D341Med (cell line): ENCODE data around the gene TANK.
"Not testable (repeated sequence)": the region's sequence is repeated elsewhere in the genome, so short reads cannot be mapped to it uniquely, and the experiment has no call there.

Experiments
- DNase-seq: peaks from one replicate; pipeline ENCODE4 v3.0.0; 2012; ENCODE audit warnings: low spot score

Gene TANK

GRCh38 chr2:161169335-161169734 lies 9.1 kb downstream of the TANK start:
- DNase-seq, result no peak

GRCh38 chr2:161170377-161170776 lies 10.1 kb downstream of the TANK start:
- no peak for DNase-seq

- no peak for DNase-seq
Measured at GRCh38 chr2:161170958-161171932, 11.0 kb downstream of the TANK start.

DNA sequence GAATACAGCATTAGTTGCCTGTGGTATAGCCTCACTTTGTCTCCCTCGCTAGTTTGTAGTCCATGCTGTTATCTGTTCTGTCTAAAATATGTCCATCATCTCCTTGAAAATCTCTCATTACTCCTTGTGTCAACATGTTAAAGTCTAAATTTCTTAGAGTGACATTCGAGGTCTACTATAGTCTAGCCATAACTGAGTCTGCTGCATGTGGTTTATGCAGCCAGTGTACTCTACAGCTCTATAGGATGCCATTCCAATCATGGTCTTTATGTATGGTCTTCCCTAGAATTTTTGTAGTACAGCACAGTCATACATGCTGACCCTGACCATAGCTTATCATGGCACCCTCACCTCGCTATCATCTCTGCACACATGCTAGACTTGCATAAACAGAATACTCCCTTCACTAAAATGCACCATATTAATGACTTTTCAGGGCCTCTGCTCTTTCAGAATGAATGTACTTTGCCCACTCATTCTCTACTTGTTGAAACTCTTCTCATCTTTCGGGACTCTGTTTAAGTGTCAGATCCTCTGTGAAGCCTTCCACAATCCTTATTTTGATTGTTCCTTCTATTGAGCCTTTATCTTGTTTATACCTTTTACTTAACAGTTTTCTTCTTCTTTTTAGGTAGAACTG lies 12.8 kb downstream of the TANK start:
- no peak for DNase-seq

DNA sequence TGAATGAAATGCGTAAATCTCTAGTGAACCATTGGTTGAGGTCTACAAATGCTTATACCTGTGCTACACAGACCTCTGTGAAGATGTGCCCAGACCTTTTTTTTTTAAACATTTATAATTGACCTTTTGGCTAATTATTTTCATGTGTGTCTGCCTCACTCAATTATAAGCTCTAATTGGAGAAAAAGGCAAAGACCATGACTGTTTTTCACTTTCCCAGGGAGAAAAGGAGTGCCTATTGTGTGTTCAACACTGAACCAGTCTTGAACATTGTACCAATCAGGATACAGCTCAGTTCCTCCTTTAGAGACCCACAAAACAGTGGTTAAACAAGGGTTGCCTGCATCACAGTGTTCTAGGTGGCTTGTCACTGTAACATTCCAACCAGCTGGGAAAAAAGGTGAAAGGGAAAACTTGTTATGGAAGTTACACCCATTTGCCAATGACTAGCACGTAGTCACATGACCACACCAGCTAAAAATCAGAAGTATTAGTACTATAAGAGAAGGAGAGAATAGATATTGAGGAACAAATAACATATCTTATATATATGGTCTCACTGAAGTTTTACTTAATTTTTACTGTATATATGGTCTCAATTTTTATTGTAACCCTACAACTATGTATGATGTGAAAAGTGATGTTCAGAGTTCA lies 13.4 kb downstream of the TANK start:
- DNase-seq, result no peak

DNA sequence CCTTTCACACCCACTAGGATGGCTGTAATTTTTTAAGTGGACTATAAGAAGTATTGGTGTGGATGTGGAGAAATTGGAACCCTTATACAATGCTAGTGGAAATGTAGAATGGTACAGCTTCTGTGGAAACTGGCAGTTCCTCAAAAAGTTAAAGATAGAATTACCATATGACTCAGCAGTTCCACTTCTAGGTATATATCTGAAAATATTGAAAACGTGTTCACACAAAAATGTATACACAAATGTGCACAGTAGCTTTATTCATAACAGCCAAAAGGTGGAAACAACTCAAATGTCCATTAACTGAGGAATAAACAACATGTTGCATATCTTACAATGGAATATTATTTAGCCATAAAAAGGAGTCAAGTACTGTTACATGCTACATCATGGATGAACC lies 17.7 kb downstream of the TANK start:
- no peak for DNase-seq

DNA sequence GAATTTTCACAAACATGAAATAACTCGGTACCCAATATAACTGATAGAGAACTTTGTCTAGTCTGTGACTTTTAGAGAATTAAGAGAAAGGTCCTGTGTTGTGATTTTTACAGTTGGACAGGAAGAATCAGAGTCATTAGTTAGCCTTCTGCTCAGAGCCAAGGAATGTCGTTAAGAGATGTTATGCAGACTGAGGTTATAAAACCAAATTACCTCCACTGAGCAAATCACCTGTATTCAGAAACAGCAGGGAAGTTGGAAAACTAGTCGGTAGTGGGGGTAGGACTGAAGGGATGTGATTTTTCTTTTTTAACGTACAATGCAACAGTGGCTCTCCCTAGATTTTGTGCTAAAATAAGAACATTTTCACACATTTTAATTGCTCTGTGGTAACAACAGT lies 18.5 kb downstream of the TANK start:
- DNase-seq, result no peak

GRCh38 chr2:161190050-161190449 lies 29.8 kb downstream of the TANK start:
- no peak for DNase-seq

DNA sequence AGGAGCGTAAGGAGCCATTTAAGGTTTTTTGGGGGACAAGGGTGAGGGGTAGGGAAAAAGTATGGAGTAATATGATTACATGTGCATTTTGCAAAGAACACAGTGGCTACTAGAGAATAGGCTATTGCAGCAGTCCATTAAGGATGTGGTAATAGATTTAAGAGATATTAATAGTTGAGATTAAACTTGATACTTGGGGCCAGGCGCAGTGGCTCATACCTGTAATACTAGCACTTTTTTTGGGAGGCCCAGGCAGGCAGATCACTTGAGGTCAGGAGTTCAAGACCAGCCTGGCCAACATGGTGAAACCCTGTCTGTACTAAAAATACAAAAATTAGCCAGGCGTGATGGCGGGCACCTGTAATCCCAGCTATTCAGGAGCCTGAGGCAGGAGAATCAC lies 35.4 kb downstream of the TANK start:
- DNase-seq, result not testable (repeated sequence)

GRCh38 chr2:161199912-161200701 lies 39.9 kb downstream of the TANK start:
- no peak for DNase-seq

DNA sequence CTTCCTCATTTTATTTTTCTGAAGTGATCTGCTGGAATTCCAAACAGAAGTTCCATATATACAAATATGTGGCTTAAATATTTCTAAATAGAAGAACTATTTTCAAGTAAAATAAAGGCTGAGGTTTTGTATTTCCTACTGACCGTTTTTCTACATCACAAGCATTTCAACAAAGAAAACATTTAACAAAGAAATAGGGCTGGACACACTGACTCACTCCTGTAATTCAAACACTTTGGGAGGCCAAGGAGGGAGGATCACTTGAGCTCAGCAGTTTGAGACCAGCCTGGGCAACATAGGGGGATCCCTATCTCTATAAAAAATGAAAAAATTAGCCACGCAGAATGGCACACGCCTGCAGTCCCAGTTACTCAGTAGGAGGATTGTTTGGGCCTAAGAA lies 44.6 kb downstream of the TANK start:
- DNase-seq, result no peak

DNA sequence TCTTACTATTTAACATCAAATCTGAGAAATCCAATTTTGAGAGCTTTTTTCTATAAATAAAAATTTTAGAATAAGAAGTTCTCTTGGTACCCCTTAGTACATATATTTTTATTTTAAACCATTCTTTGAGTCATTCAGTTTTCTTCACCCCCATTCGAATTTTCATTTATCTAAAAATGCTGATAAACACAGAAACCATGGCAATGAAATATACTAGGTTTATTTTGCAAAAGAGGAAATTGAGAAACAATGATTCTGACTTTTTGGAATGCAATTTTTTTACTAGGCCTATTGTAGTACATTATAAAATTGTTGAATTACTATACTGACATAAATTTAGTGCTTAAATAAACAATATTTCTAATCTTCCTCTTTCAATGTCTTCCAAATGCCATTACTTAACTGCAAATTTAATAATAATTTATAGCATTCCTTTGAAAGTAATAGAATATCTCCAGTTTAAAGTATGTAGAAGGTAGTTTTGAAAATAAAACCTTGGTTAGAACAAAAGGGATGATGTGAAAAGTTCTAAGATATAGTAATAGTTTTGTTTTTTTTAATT lies 46.3 kb downstream of the TANK start:
- no peak for DNase-seq

GRCh38 chr2:161207941-161208340 lies 47.7 kb downstream of the TANK start:
- no peak for DNase-seq

DNA sequence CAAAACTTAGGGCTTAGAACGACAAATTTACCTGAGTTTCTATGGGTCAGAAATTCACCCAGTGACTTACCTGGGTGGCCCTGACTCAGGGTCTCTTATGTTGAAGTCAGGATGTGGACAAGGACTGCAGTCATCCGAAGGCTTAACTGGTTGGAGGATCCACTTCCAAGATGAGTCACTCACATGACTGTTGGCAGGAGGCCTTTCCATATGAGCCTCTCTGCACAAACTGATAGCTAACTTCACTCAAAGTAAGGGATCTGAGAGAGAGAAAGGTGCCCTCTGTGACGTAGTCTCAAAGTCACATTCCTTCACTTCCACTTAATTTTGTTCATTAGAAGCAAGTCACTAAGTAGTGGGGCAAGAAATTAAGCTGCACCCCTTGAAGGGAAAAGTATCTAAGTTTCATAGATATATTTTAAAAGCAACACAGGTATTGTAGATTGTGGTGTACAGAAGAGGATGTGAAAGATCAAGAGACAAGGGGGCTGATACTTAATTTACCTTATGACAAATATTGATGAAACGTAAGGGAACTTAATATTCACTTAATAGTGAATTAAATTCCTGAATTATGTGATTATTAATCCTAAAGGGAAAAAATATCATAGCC lies 48.4 kb downstream of the TANK start:
- no peak for DNase-seq

DNA sequence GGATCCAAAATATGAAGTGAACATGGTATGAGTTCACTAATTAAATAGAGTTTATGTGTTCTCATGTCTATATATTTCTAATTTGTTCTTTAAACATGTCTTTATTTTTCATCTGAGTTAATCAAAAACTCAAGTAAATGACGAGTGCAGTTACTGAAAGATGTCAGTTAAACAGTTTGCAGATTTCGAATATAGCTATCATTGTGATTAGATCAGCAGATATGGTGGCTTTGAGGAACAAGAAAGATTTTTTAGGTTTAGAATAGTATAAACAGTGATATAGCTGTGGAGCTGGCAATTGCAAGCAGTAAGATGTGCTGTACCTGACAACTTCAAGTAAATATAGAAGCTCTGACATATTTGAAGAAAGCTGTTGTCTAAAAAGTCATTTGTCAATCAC lies 49.7 kb downstream of the TANK start:
- no peak for DNase-seq

- no peak for DNase-seq
Measured at GRCh38 chr2:161217597-161218185, 57.5 kb downstream of the TANK start.

GRCh38 chr2:161219211-161219610 lies 59.0 kb downstream of the TANK start:
- DNase-seq, result no peak

DNA sequence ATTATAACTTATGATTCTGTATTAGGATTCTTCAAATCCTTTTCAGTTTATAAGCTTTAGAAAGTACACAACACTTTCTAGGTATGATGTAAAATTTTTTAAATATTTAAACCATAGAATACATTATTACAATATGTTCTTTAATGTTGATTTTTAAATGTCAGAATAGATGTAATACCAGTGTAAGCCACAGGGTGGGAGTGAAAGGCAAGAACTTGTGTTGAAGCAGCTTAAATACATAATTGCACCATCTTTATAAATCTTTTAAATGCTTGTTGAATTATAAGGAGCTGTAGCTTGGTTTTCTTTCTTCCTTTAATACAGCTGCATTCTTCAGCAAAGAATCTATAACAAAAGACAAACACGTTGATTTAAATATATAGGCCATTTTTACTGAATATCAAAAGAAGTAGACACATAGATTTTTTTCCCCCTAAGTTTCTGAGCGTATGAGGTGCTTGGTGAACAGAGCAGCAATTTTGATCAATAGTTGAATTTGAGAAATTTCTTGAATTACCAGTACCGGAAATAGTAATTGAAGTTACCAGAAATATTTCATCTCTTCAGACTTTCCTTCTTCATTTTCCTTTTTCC lies 63.0 kb downstream of the TANK start:
- no peak for DNase-seq

- DNase-seq, result no peak
Measured at GRCh38 chr2:161228511-161229240, 68.4 kb downstream of the TANK start.

- no peak for DNase-seq
Measured at GRCh38 chr2:161230959-161231358, 70.7 kb downstream of the TANK start.
